Limb (tissue), 2 donors: ENCODE data around the gene DPH3.
"Not testable (repeated sequence)": the region's sequence is repeated elsewhere in the genome, so short reads cannot be mapped to it uniquely, and the experiment has no call there.

Experiments
- DNase-seq, 2 donors: peaks; one replicate each; pipeline ENCODE4 v3.0.0-alpha.2; 2016; ENCODE audit errors: extremely low spot score in 2 of 2

Gene DPH3

GRCh38 chr3:16264708-16265454, at the start of gene DPH3, which contains the start of gene OXNAD1:
TSS of gene DPH3 (minus strand) at chr3:16264943. CDS start at chr3:16264876, 67 bp downstream.
TSS of gene OXNAD1 (plus strand) at chr3:16265212. CDS start at chr3:16270953, 5,741 bp downstream.
- DNase-seq: peak; percentile 99 to 100

DNA sequence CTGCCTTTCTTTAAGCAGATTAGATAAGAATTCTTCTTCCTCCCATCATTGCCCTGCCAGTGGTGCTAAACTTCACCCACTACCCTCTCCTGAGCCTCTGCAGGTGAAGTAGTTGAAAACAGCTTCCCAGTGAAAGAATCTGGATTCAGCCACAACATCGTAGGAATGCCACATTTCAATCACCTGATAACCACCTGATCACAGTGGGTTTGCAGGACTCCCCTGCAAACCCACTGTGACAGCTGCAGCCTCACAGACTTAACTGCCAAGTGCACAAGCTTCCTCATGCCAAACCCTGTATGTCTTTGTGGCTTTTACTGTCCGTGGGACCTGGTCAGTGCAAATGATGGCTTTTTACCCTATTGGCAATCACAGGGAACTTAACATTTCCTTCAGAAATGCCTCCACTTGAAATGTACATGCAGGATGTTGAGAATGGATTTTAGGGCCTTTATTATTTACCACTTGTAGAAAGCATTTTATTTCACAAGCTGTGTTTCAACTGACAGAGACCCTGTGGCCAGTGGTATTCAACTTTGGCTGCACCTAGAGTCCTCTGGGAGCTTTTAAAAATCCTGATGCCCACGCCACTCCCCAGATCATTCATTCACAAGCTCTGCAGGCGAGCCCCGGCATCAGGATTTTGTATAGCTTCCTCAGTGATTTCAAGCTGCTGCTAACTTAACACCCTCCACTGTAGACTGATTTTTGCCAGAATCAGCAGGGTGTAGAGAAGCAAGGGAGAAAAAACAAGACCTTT, 49.3 kb upstream of the DPH3 start:
- no peak for DNase-seq

DNA sequence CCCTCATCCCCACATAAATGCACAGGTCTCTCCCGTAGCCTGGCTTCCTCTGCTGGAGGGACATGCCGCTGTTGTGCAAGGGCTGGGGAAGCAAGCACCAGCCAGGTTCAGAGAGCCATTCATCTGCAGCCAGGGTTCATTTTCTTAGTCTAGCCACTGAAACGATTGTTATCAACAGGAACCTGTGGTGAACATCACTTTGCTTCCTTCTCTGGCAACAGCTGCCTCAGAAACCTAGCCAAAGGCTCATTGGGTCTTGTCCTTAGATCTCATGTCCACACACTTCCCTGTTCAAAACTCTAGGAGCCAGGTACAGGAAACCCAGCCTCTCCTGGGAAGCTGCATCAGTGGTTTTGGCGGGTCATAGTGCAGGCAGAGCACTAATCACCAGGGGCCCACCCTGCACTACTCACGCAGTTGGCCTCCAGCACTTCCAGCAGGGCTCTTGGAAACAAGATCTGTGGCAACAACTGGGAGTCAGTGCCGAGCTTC, 47.3 kb upstream of the DPH3 start:
- no peak for DNase-seq

DNA sequence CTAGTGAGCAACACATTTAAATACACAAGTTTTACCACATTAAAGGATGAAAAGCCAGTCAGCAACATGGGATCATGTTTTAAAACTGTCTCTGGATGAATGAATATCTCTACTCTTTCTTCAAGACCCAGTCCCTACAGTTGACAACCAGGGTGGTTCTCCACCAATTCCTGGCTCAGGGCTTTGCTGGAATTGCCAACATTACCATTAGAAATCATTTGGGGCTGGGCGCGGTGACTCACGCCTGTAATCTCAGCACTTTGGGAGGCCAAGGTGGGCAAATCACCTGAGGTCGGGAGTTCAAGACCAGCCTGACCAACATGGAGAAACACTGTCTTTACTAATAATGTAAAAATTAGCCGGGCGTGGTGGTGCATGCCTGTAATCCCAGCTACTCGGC, 45.7 kb upstream of the DPH3 start:
- DNase-seq: not testable (repeated sequence)

GRCh38 chr3:16309558-16309957, 44.8 kb upstream of the DPH3 start:
- no peak for DNase-seq

GRCh38 chr3:16308727-16309126, 44.0 kb upstream of the DPH3 start:
- no peak for DNase-seq

GRCh38 chr3:16307832-16308531, 43.2 kb upstream of the DPH3 start:
- DNase-seq: no peak

DNA sequence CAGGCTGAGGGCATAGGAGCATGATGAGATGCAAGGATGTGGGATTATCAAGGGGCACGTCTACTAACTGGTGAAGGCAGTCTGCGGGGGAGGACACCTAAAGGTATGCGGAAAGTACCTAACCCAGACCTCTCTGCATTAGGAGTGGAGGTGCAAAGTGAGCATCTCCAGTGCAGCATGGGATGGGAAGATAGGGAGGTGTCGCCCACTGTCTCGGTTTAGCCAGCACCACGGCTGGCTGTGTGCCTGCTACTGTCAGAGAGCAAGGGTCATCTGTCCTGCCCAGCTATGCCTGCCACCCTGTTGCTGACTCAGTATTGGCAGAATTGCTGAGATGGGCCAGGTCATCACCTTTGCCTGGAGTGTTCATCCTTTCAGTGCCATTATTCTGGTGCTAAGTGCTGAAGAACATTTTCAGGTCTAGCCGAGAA, 40.4 kb upstream of the DPH3 start:
- DNase-seq: no peak

GRCh38 chr3:16304061-16305010, 39.6 kb upstream of the DPH3 start:
- DNase-seq: no peak

DNA sequence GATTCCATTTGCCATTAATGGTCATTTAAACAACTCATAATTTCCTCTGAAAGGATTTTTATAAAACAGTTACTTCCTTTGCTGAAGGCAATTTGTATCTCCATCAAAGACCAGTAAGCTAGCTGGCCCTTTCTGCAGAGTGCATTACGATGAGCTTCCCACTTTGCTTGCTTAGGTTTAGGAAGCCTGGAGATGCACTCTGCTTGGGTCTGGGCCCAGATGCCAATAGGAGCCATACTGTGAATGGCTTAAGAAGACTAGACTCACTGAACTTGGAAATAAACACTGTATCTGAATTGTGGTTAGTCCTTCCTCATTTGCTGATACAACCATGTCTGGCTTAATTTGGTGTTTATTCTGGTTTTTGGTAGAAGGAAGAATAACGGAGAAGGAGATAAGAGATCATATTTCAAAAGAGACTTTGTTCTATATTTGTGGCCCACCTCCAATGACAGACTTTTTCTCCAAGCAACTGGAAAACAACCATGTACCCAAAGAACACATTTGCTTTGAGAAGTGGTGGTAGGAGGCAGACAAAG, 38.4 kb upstream of the DPH3 start:
- DNase-seq: no peak

DNA sequence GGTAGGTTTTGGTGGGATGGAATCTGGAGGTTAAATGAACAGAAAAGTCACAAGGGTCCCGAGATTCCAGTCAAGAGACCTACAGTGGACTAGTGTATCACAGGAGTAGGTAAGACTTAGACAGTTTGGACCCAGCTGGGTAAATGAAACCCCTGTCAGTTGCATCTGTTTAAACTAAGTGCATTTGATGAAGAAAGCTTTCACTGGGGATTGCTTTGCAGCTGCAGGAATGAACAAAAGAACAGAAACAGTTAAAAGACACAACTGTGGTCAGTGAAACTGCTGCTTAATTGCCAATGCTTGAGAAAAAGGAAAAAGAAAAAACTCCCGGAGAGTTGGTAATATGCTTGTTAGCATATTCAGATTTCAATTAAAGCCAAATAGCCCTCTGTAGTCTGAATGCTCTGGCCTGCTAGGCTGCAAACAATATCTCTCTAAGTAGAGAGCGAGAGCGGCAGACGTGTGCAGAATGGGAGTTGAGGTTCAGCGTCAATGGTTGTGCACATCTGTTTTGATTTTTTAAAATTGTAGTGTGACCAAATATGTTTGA, 37.4 kb upstream of the DPH3 start:
- DNase-seq: no peak

GRCh38 chr3:16301507-16301906, 36.8 kb upstream of the DPH3 start:
- no peak for DNase-seq

- DNase-seq: no peak
Measured at GRCh38 chr3:16300881-16301359, 36.2 kb upstream of the DPH3 start.

- no peak for DNase-seq
Measured at GRCh38 chr3:16300307-16300706, 35.6 kb upstream of the DPH3 start.

DNA sequence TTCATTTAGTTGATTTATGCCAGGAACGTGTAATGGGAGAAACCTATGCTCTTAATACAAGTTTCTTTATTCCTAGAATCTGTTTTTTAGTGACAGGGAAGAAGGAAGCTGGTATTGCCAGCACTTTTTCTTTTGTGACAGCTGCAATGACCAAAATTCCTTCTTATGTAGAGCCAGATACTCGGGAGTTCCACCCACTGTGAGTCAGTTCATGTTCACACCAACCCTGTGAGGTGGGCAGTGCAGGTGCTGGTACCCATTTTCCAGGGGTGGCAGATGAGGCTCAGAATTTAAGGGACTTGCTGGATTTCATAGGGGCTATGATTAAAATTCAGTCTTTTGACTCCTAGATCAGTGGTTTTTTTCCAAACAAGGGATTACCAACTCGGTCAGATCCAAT, 35.0 kb upstream of the DPH3 start:
- no peak for DNase-seq

DNA sequence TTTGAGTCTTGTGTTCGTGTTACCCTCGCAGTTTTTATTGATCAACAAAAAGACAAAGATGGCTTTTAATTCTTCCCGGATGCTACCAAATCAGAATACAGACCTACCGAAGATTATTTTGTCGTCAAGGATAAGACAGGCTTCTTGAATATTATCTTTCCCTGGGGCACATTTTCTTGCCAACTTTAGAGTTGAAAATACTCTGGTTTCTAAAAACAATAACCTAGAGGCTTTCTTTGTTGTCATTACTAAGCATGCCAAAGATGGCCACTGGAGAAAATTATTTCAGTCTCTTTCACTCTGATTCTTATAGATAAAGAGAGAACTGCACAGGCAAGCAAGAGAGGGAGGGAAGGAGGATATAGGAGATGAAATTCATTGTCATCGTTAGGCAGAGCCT, 34.1 kb upstream of the DPH3 start:
- DNase-seq: no peak

- no peak for DNase-seq
Measured at GRCh38 chr3:16297997-16298885, 33.5 kb upstream of the DPH3 start.

GRCh38 chr3:16295298-16295890, 30.7 kb upstream of the DPH3 start:
- no peak for DNase-seq

DNA sequence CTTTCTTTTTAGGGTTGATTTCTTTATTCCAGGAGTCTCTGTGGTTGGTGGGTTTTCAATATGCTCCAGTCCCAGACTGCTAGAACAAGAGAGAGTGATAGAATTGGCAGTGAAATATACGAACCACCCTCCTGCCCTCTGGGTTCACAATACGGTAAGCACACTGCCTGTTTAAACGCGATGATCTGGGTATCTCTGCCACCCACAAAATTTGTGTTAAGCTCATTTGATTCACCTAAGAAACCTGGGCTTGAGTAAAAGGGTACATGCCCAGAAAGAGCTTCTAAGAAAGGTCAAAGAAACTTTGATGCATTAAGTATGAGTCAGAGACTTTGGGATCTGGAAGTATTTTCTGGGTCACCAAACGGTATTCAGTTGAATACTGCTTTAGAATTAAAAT, 30.1 kb upstream of the DPH3 start:
- no peak for DNase-seq
